AG04449 (cell line): ENCODE data around the gene PTGDS.

Experiments used
- CTCF ChIA-PET: fragments of 350-600 bp; formaldehyde crosslinking; extraction: SDS; loops from one replicate; lab custom pipeline; 2021; ENCODE audit warnings: antibody characterized with exemption; lab: Yijun Ruan, JAX
- POLR2A ChIA-PET: fragments of 400-600, 350-600 bp; formaldehyde crosslinking; extraction: SDS; loops from one replicate; lab custom pipeline; 2020; ENCODE audit warnings: antibody characterized with exemption, inconsistent platforms; lab: Yijun Ruan, JAX
- DNase-seq: peaks from one replicate; pipeline ENCODE4 v3.0.0-alpha.2; 2010; ENCODE audit warnings: low read depth, low spot score
- H3K4me3 ChIP-seq: 2 replicates; pipeline ENCODE4 v1.5.1; 2011; ENCODE audit warnings: low read depth, mild to moderate bottlenecking, control low read depth, low read length
- TF ChIP-seq, protein P1 (sequence below): IDR thresholded peaks from one replicate; pipeline ENCODE4 v1.5.1; 2011; ENCODE audit warnings: mild to moderate bottlenecking, moderate library complexity, low read length, control low read depth, inconsistent platforms; ENCODE audit not compliant: insufficient read depth; ENCODE audit errors: missing control alignments

Gene PTGDS

DNA sequence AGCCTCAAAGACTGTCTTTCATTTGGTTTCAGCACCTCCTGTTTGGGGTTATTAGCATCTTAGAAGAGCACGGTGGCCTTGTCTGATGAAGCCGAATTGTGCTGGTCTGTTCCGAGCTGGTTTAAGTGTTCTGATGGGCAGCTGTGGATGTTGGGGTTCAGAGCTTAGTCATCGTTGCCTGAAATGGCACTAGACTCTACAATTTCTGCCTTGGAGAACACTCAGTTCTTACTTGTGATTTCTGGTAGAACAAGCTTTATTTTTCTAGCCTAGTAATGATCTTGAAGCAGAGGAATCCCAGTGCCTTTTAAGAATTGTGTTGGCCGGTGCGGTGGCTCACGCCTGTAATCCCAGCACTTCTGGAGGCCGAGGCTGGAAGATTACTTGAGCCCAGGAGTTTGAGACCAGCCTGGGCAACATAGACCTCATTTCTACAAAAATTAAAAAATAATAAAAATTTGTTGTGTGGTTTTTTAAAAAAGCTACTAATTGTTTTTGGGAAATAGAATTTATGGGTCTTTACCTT is 40.6 kb upstream of the PTGDS start:
- POLR2A ChIA-PET, result interaction anchor here (0.9 kb wide), 1 partner anchor 11 kb away, joined by 6 read pairs; no protein-coding TSS in a partner anchor
- CTCF ChIA-PET, result interaction anchor here (1.3 to 3.1 kb wide), 4 partner anchors 8 to 16 kb away, joined by 4 to 13 read pairs (median 6); partner anchors contain the start of gene C8G
- TF ChIP-seq, protein P1, sequence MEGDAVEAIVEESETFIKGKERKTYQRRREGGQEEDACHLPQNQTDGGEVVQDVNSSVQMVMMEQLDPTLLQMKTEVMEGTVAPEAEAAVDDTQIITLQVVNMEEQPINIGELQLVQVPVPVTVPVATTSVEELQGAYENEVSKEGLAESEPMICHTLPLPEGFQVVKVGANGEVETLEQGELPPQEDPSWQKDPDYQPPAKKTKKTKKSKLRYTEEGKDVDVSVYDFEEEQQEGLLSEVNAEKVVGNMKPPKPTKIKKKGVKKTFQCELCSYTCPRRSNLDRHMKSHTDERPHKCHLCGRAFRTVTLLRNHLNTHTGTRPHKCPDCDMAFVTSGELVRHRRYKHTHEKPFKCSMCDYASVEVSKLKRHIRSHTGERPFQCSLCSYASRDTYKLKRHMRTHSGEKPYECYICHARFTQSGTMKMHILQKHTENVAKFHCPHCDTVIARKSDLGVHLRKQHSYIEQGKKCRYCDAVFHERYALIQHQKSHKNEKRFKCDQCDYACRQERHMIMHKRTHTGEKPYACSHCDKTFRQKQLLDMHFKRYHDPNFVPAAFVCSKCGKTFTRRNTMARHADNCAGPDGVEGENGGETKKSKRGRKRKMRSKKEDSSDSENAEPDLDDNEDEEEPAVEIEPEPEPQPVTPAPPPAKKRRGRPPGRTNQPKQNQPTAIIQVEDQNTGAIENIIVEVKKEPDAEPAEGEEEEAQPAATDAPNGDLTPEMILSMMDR, result no peak
- H3K4me3 ChIP-seq, result no peak overlapping the region
- DNase-seq, result no peak

- no peak overlapping the region for H3K4me3 ChIP-seq
- POLR2A ChIA-PET, result interaction anchor here (0.5 to 0.6 kb wide), 2 partner anchors 97 to 305 kb away, joined by 3 to 4 read pairs; no protein-coding TSS in a partner anchor
- TF ChIP-seq, protein P1, result no peak
- CTCF ChIA-PET, result interaction anchor here (1.3 to 3.1 kb wide), 3 partner anchors 10 to 92 kb away, joined by 4 to 13 read pairs (median 6); no protein-coding TSS in a partner anchor
- no peak for DNase-seq
These were observed 39.9 kb upstream of the PTGDS start for GRCh38 chr9:136937186-136938001.

DNA sequence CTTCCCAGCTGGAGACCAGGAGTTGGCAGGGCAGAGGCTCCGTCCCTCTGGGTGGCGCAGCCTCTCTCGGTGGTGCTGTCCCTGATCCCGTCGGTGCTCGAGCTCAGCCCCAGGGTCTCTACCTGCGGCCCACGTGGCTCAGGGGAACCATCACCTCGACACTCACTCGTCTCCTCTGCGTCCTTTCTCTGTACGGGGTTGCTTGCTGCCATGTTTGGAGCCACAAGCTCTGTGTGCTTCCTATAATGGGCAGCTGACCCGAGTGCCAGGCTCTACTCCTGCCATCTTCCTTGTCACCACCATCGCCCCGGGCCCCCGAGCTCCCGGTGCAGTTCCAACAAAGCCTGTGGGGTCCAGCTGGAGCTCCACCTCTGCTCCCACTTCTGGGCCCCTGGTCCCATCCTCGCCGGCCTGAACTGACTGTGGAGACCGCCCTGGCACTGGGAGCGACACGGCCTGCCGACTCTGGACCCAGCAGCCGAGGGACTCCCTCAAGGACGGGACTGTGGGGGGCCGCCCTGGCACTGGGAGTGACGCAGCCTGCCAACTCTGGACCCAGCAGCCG is 37.8 kb upstream of the PTGDS start:
- no peak for DNase-seq
- POLR2A ChIA-PET, result no interaction called here
- H3K4me3 ChIP-seq, result no peak overlapping the region
- TF ChIP-seq, protein P1, result no peak
- CTCF ChIA-PET, result interaction anchor here (2.5 to 3.1 kb wide), 2 partner anchors 8 to 90 kb away, joined by 6 to 13 read pairs; no protein-coding TSS in a partner anchor

DNA sequence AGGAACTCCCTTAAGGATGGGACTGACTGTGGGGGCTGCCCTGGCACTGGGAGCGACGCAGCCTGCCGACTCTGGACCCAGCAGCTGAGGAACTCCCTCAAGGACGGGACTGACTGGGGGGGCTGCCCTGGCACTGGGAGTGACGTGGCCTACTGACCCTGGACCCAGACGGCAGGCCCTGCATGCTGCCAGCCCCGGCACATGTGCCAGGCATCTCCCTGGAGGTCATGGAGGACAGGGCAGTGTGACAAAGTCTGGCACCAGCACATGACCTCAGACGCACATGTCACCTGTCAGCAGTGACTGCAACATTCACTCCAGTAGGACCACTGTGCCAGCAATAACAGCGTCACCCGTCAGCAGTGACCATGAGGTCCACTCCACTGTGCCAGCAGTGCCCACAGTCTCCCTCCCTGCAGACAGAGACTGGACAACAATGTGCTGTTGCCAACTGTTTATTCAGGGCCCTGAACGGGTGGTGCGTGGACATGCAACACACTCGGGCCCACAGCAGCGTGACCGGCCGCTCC is 37.2 kb upstream of the PTGDS start:
- TF ChIP-seq, protein P1, result no peak
- no peak overlapping the region for H3K4me3 ChIP-seq
- CTCF ChIA-PET, result interaction anchor here (2.5 kb wide), 1 partner anchor 89 kb away, joined by 6 read pairs; no protein-coding TSS in a partner anchor
- POLR2A ChIA-PET, result no interaction called here
- DNase-seq, result no peak

DNA sequence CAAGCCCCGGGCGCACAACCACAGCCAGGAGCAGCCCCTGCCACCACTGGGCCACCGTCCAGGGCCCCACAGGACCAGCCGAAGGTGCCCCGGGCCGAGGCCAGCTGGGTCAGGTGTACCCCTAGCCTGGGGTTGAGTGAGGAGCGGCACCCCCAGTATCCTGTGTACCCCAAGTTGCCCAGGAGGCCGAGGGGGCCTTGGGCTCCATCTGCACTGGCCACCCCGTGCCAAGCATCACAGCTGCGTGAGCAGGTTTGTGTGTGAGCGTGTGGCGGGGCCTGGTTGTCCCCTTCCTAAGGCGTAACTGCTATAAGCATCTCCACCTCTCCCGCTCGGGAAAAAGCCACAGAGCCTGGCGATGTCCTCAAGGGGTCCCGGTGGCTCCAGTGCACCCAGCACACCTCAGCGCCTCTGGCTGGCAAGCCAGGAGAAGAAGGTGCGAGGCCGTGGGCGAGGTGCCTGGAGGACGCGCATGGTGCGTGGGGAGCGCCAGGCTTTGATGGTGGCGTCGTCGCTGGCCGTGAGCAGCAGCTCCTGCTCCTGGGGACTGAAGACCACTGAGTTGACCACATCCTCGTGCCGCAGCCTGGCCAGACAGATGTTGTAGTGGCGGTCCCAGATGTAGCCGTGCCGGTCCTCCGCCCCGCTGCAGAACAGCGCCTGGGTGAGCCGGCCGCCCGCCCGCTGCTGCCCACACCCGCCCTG is 36.6 kb upstream of the PTGDS start:
- CTCF ChIA-PET, result no interaction called here
- POLR2A ChIA-PET, result no interaction called here
- TF ChIP-seq, protein P1, result no peak
- DNase-seq, result no peak
- H3K4me3 ChIP-seq, result no peak overlapping the region
